Esophagus squamous epithelium (tissue), 4 donors: ENCODE data around the gene FAM222B.

Source experiments
- POLR2A ChIP-seq, 4 donors: fragments of 450-650 bp; IDR thresholded peaks; one replicate each; pipeline ENCODE4 v1.6.1; 2017; ENCODE audit warnings: antibody characterized with exemption in 4 of 4, mild to moderate bottlenecking in 4 of 4, moderate library complexity in 3 of 4
- TF ChIP-seq, protein P1 (sequence below), 6 experiments: fragments of 450-650 bp in 4 of 6; fragments of 200-600 bp in 2 of 6; sonication (generic) in 2 of 6; IDR thresholded peaks; one replicate each; pipeline ENCODE4 v1.5.1; 2016 to 2019; ENCODE audit warnings: antibody characterized with exemption in 6 of 6, mild to moderate bottlenecking in 4 of 6, moderate library complexity in 4 of 6

DNA sequence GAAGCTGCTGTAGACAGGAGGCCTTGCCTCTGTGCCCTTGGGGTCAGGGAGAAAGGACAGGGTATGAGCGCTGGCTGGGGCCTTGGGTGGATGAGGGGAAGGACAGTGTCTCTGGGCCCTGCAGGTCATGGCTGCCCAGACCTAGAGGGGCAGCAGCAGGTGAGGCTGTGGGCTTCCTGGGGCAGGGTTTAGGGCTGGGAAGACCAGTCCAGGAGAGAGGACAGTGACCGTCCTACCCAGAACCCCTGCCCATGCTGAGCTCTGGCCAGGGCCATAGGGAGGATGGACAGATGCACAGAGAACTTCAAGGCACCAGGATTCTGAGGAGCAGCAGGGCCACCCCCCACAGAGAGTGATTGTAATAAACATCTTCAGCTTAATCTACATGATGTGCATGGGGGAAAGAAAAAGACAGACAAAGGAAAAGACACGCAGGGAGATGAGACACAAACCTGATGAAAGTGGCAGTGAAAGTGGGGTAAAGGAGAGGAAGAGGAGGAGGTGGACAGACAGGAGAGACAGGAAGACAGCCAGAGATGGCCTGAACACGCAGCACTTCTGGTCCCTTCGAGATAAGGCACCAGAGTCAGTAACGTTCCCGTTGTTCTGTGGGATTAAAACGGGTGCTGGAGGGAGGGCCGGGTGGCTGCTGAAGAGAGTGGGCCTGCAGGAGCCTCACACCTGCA is 37.4 kb upstream of the FAM222B start:
- no peak for TF ChIP-seq POLR2A (IDR thresholded peaks at IDR 0.05)
- TF ChIP-seq, protein P1, sequence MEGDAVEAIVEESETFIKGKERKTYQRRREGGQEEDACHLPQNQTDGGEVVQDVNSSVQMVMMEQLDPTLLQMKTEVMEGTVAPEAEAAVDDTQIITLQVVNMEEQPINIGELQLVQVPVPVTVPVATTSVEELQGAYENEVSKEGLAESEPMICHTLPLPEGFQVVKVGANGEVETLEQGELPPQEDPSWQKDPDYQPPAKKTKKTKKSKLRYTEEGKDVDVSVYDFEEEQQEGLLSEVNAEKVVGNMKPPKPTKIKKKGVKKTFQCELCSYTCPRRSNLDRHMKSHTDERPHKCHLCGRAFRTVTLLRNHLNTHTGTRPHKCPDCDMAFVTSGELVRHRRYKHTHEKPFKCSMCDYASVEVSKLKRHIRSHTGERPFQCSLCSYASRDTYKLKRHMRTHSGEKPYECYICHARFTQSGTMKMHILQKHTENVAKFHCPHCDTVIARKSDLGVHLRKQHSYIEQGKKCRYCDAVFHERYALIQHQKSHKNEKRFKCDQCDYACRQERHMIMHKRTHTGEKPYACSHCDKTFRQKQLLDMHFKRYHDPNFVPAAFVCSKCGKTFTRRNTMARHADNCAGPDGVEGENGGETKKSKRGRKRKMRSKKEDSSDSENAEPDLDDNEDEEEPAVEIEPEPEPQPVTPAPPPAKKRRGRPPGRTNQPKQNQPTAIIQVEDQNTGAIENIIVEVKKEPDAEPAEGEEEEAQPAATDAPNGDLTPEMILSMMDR (IDR thresholded peaks at IDR 0.05), result no peak
